HCT116 (cell line): ENCODE measurements around the gene TMSB4X. TPM values are rescaled to one million over a fixed set of nuclear protein-coding genes. Genes with fewer than 3 reads are reported as not detected.

Source experiments
- ATAC-seq: fragments of 200-7000 bp; cut with Tn5 transposase; 2 replicates; pipeline ENCODE4 v1.9.1; 2020; ENCODE audit warnings: mild to moderate bottlenecking, moderate library complexity
- BruUV-seq: library from RNA; stranded (reverse); fragments of 400-500 nt; replicated peaks from 2 replicates; lab custom pipeline; 2021; lab: Mats Ljungman, UMichigan
- CTCF ChIA-PET: fragments of 300-600 bp; sonication (Branson Sonifier 250); formaldehyde crosslinking; loops from one replicate; lab custom pipeline; 2021; ENCODE audit warnings: antibody characterized with exemption; lab: Charles Lee
- POLR2A ChIA-PET: fragments of 300-600, 350-600 bp; sonication (Branson Sonifier 250); formaldehyde crosslinking; loops from one replicate; lab custom pipeline; 2021; ENCODE audit warnings: antibody characterized with exemption; lab: Charles Lee
- RAD21 ChIA-PET, 2 experiments: fragments of 300-600 bp; sonication (Branson Sonifier 250); formaldehyde crosslinking; loops; one replicate each; lab custom pipeline; 2023; ENCODE audit warnings: low total read pairs in 2 of 2; ENCODE audit not compliant: uncharacterized antibody in 2 of 2, unreplicated experiment in 2 of 2, low non-redundant PET in 1 of 2; lab: Charles Lee
- DNase-seq: peaks from one replicate; pipeline ENCODE4 v3.0.0-alpha.2; 2010; ENCODE audit warnings: low read depth, low spot score
- H2AFZ ChIP-seq: fragments of 200-600 bp; shearing (Covaris generic), sonication (generic); 2 replicates; pipeline ENCODE4 v1.6.1; 2017; ENCODE audit warnings: low read depth, mixed run types, mixed read lengths, antibody characterized with exemption, low read length; ENCODE audit not compliant: poor library complexity, severe bottlenecking
- H3K27ac ChIP-seq: 2 replicates; pipeline ENCODE4 v1.5.1; 2012; ENCODE audit warnings: low read depth, low read length
- H3K27me3 ChIP-seq: fragments of 200-600 bp; sonication (generic); 2 replicates; pipeline ENCODE4 v1.6.1; 2016; ENCODE audit warnings: mixed run types, low read length, mixed read lengths; ENCODE audit not compliant: insufficient read depth
- H3K36me3 ChIP-seq, 2 experiments: fragments of 200-500 bp in 1 of 2; fragments of 200-600 bp in 1 of 2; sonication (Bioruptor generic) in 1 of 2; sonication (generic) in 1 of 2; 2 replicates each; pipeline versions ENCODE4 v1.5.1 to v1.6.1; 2014 to 2016; ENCODE audit warnings: low read length in 2 of 2, inconsistent platforms in 1 of 2, mixed read lengths in 1 of 2, mixed run types in 1 of 2; ENCODE audit not compliant: insufficient read depth in 2 of 2, control insufficient read depth in 1 of 2
- H3K4me1 ChIP-seq, 2 experiments: fragments of 200-600 bp in 1 of 2; sonication (generic) in 1 of 2; 2 replicates each; pipeline versions ENCODE4 v1.5.1 to v1.6.1; 2012 to 2017; ENCODE audit warnings: low read length in 2 of 2, inconsistent platforms in 1 of 2, mild to moderate bottlenecking in 1 of 2, mixed read lengths in 1 of 2, mixed run types in 1 of 2, moderate library complexity in 1 of 2; ENCODE audit not compliant: insufficient read depth in 2 of 2, control insufficient read depth in 1 of 2
- H3K4me2 ChIP-seq: fragments of 200-600 bp; sonication (generic); 2 replicates; pipeline ENCODE4 v1.6.1; 2017; ENCODE audit warnings: mixed run types, low read length, mixed read lengths
- H3K4me3 ChIP-seq, 2 experiments: fragments of 200-600 bp in 1 of 2; sonication (generic) in 1 of 2; replicated peaks in 1 of 2; 2 replicates each; pipeline ENCODE4 v1.5.1; 2011 to 2016; ENCODE audit warnings: low read length in 2 of 2, control low read depth in 1 of 2, low read depth in 1 of 2, mild to moderate bottlenecking in 1 of 2, mixed read lengths in 1 of 2, mixed run types in 1 of 2
- H3K79me2 ChIP-seq: fragments of 200-600 bp; sonication (generic); 2 replicates; pipeline ENCODE4 v1.6.1; 2017; ENCODE audit warnings: mild to moderate bottlenecking, mixed run types, low read length, moderate library complexity, mixed read lengths; ENCODE audit not compliant: insufficient read depth
- H3K9ac ChIP-seq: fragments of 200-600 bp; sonication (generic); 2 replicates; pipeline ENCODE4 v1.6.1; 2016; ENCODE audit warnings: low read length, mixed read lengths
- H3K9me2 ChIP-seq: fragments of 200-600 bp; sonication (generic), shearing (Covaris generic); 2 replicates; pipeline ENCODE4 v1.6.1; 2017; ENCODE audit warnings: mixed run types, mild to moderate bottlenecking, moderate library complexity; ENCODE audit not compliant: insufficient read depth
- H3K9me3 ChIP-seq, 2 experiments: fragments of 200-500 bp in 1 of 2; fragments of 200-600 bp in 1 of 2; sonication (Bioruptor generic) in 1 of 2; sonication (generic) in 1 of 2; 2 replicates each; pipeline ENCODE4 v1.6.1; 2014 to 2017; ENCODE audit warnings: low read length in 2 of 2, mixed read lengths in 2 of 2, inconsistent platforms in 1 of 2, low read depth in 1 of 2, mild to moderate bottlenecking in 1 of 2, mixed run types in 1 of 2, moderate library complexity in 1 of 2; ENCODE audit not compliant: control insufficient read depth in 1 of 2, insufficient read depth in 1 of 2
- H4K20me1 ChIP-seq: fragments of 200-600 bp; sonication (generic), shearing (Covaris generic); 2 replicates; pipeline ENCODE4 v1.6.1; 2017; ENCODE audit warnings: mixed run types, mild to moderate bottlenecking, moderate library complexity; ENCODE audit not compliant: insufficient read depth
- CEBPB ChIP-seq: IDR thresholded peaks from 2 replicates; pipeline ENCODE4 v1.6.1; 2012; ENCODE audit warnings: low read depth
- CTCF ChIP-seq, 3 experiments: fragments of 200-600 bp in 1 of 3; sonication (generic) in 1 of 3; IDR thresholded peaks in 2 of 3; conservative IDR thresholded peaks in 1 of 3; 2 replicates each; pipeline ENCODE4 v1.5.1; 2012 to 2017; ENCODE audit warnings: low read depth in 2 of 3, low read length in 2 of 3, antibody characterized with exemption in 1 of 3, borderline replicate concordance in 1 of 3, control low read depth in 1 of 3, mild to moderate bottlenecking in 1 of 3, mixed read lengths in 1 of 3, mixed run types in 1 of 3, moderate library complexity in 1 of 3; ENCODE audit not compliant: insufficient read depth in 1 of 3
- EGR1 ChIP-seq: IDR thresholded peaks from 2 replicates; pipeline ENCODE4 v1.6.1; 2012; ENCODE audit warnings: low read depth
- EZH2 ChIP-seq: fragments of 200-600 bp; sonication (generic); IDR thresholded peaks from 2 replicates; pipeline ENCODE4 v1.6.1; 2017; ENCODE audit warnings: antibody characterized with exemption, mixed run types
- FOSL1 ChIP-seq: IDR thresholded peaks from 2 replicates; pipeline ENCODE4 v1.6.1; 2012; ENCODE audit warnings: low read depth
- JUND ChIP-seq: IDR thresholded peaks from 2 replicates; pipeline ENCODE4 v1.6.1; 2012
- MAX ChIP-seq: IDR thresholded peaks from 2 replicates; pipeline ENCODE4 v1.6.1; 2012
- POLR2A ChIP-seq: IDR thresholded peaks from 2 replicates; pipeline ENCODE4 v1.7.0; 2011; ENCODE audit warnings: borderline replicate concordance; ENCODE audit not compliant: insufficient read depth, insufficient read length; ENCODE audit errors: extremely low read depth
- POLR2AphosphoS5 ChIP-seq: IDR thresholded peaks from 2 replicates; pipeline ENCODE4 v1.6.1; 2011; ENCODE audit warnings: mild to moderate bottlenecking, low read depth, low read length, moderate library complexity
- RAD21 ChIP-seq: IDR thresholded peaks from 2 replicates; pipeline ENCODE4 v1.6.1; 2012; ENCODE audit warnings: low read depth, mild to moderate bottlenecking
- SIN3A ChIP-seq: IDR thresholded peaks from 2 replicates; pipeline ENCODE4 v1.6.1; 2012; ENCODE audit warnings: low read depth
- SP1 ChIP-seq: IDR thresholded peaks from 2 replicates; pipeline ENCODE4 v1.6.1; 2012; ENCODE audit warnings: low read depth
- SRF ChIP-seq: IDR thresholded peaks from 2 replicates; pipeline ENCODE4 v1.6.1; 2012; ENCODE audit warnings: low read depth
- YY1 ChIP-seq: IDR thresholded peaks from 2 replicates; pipeline ENCODE4 v1.6.1; 2011; ENCODE audit warnings: low read length, low read depth, moderate library complexity, mild to moderate bottlenecking; ENCODE audit not compliant: insufficient replicate concordance; ENCODE audit errors: extremely low read depth
- ZFX ChIP-seq: fragments of 450-650 bp; IDR thresholded peaks from 2 replicates; pipeline ENCODE4 v1.6.1; 2017
- ZNF274 ChIP-seq: fragments of 200-500 bp; sonication (Bioruptor generic); IDR thresholded peaks from 2 replicates; pipeline ENCODE4 v1.6.1; 2014; ENCODE audit warnings: mild to moderate bottlenecking, low read depth, low read length, inconsistent platforms
- intact Hi-C: fragments of 100-400 bp; cut with micrococcal nuclease; formaldehyde crosslinking; loops from 2 replicates; pipeline ENCODE4 v1.10.0; 2022
- total RNA-seq: library from RNA; stranded (reverse); gene quantifications from one replicate; pipeline ENCODE4 v1.2.1, GENCODE V29; 2021; ENCODE audit not compliant: unreplicated experiment

The TMSB4X gene
- total RNA-seq, 1 experiment from 2014 or later, result 407 TPM

- ATAC-seq, result no peak
- Histone ChIP-seq H3K27ac (no peak overlapping the region), H3K9me3 (no peaks in the 10 kb centered on the region), H3K36me3 (no peaks in the 10 kb centered on the region), H4K20me1 (no peaks in the 10 kb centered on the region), H3K9ac (no peak overlapping the region), H3K4me3 (no peak overlapping the region), H3K9me2 (no peaks in the 10 kb centered on the region), H3K79me2 (no peaks in the 10 kb centered on the region)
- no TSS peak for BruUV-seq
- POLR2A ChIA-PET, result interaction anchor here (0.9 kb wide), 1 partner anchor 9 kb away, joined by 5 read pairs; the partner anchor contains the start of gene TMSB4X
- intact Hi-C loops, result no loop called here
- RAD21 ChIA-PET, result no interaction called here
- CTCF ChIA-PET, result no interaction called here
- TF ChIP-seq SRF, result no peak
- TF ChIP-seq YY1, result no peak
- TF ChIP-seq SIN3A, result no peak
- no peak for TF ChIP-seq SP1
- no peak for TF ChIP-seq CEBPB
- TF ChIP-seq, all 23 proteins: peak for 0
- Histone ChIP-seq H3K27me3 (no peaks in the 10 kb centered on the region), H3K4me1 (no peaks in the 10 kb centered on the region), H3K4me2 (no peak overlapping the region), H2AFZ (no peak overlapping the region)
- no peak for DNase-seq
These were observed 8.8 kb upstream of the TMSB4X start for GRCh38 chrX:12966151-12966550.

GRCh38 chrX:12967711-12968465 is 7.0 kb upstream of the TMSB4X start:
- no peaks in the 10 kb centered on the region for H4K20me1 ChIP-seq
- no peak overlapping the region for H3K27ac ChIP-seq
- no peak overlapping the region for H3K4me3 ChIP-seq
- BruUV-seq, result no TSS peak
- ATAC-seq (no peak), DNase-seq (no peak)
- no peak overlapping the region for H2AFZ ChIP-seq
- H3K27me3 ChIP-seq, result no peaks in the 10 kb centered on the region
- no peak overlapping the region for H3K4me2 ChIP-seq
- no peaks in the 10 kb centered on the region for H3K9me3 ChIP-seq
- no peaks in the 10 kb centered on the region for H3K4me1 ChIP-seq
- ChIA-PET RAD21 (no interaction called here), POLR2A (no interaction called here), CTCF (no interaction called here)
- no peaks in the 10 kb centered on the region for H3K9me2 ChIP-seq
- H3K79me2 ChIP-seq, result no peaks in the 10 kb centered on the region
- intact Hi-C loops, result no loop called here
- no peak overlapping the region for H3K9ac ChIP-seq
- no peaks in the 10 kb centered on the region for H3K36me3 ChIP-seq
- TF ChIP-seq CEBPB, result no peak
- TF ChIP-seq POLR2A, result no peak
- TF ChIP-seq EZH2, result no peak
- no peak for TF ChIP-seq FOSL1
- no peak for TF ChIP-seq SIN3A
- TF ChIP-seq JUND, result no peak
- no peak for TF ChIP-seq EGR1
- no peak for TF ChIP-seq CTCF (IDR thresholded peaks at IDR 0.05 in 2 of 3, conservative IDR thresholded peaks at IDR 0.05 in 1 of 3; ENCODE audit: borderline replicate concordance in 1 of 3, insufficient read depth in 1 of 3, low read depth in 2 of 3, low read length in 2 of 3)
- no peak for TF ChIP-seq POLR2AphosphoS5
- TF ChIP-seq RAD21, result no peak
- TF ChIP-seq MAX, result no peak
- no peak for TF ChIP-seq ZNF274
- no peak for TF ChIP-seq ZFX
